PFSK-1 (cell line): Measurements from ENCODE around the gene RALGAPA2.

Experiments used
- POLR2AphosphoS5 ChIP-seq: IDR thresholded peaks from 2 replicates; pipeline ENCODE4 v1.6.1; 2012; ENCODE audit warnings: low read depth, mild to moderate bottlenecking, control low read depth, low read length, moderate library complexity
- SIN3A ChIP-seq: IDR thresholded peaks from 2 replicates; pipeline ENCODE4 v1.6.1; 2012; ENCODE audit warnings: mild to moderate bottlenecking, low read length, moderate library complexity, borderline replicate concordance; ENCODE audit not compliant: insufficient read depth

GRCh38 chr20:20566516-20566915, 145.9 kb downstream of the RALGAPA2 start:
- no peak for TF ChIP-seq SIN3A
- no peak for TF ChIP-seq POLR2AphosphoS5
